RWPE1 (cell line): ENCODE measurements around the gene CENPO.

Experiments used
- CTCF ChIA-PET: fragments of 350-600 bp; sonication (Branson Sonifier 250); formaldehyde crosslinking; extraction: SDS; loops from one replicate; lab custom pipeline; 2021; lab: Yijun Ruan, JAX
- POLR2A ChIA-PET: fragments of 400-600 bp; formaldehyde crosslinking; extraction: SDS; loops from one replicate; lab custom pipeline; 2020; ENCODE audit warnings: antibody characterized with exemption; ENCODE audit not compliant: low non-redundant PET; lab: Yijun Ruan, JAX
- DNase-seq: peaks from one replicate; pipeline ENCODE4 v3.0.0; 2012; ENCODE audit warnings: low spot score
- H3K27ac ChIP-seq: fragments of 450-650 bp; 2 replicates; pipeline ENCODE4 v1.5.1; 2017
- CTCF ChIP-seq: fragments of 450-650 bp; conservative IDR thresholded peaks from 2 replicates; pipeline ENCODE4 v1.5.1; 2017; ENCODE audit warnings: low read depth, mild to moderate bottlenecking

CENPO gene

GRCh38 chr2:24858996-24859395 is 65.8 kb downstream of the CENPO start:
- DNase-seq, result no peak
- no peak for TF ChIP-seq CTCF
- ChIA-PET POLR2A (no interaction called here), CTCF (no interaction called here)
- no peak overlapping the region for H3K27ac ChIP-seq

GRCh38 chr2:24859968-24860600 is 66.9 kb downstream of the CENPO start:
- DNase-seq, result no peak
- TF ChIP-seq CTCF, result no peak
- CTCF ChIA-PET, result no interaction called here
- H3K27ac ChIP-seq, result no peak overlapping the region
- POLR2A ChIA-PET, result interaction anchor here (0.6 kb wide), 1 partner anchor 259 kb away, joined by 3 read pairs; no protein-coding TSS in a partner anchor

GRCh38 chr2:24860631-24861030 is 67.4 kb downstream of the CENPO start:
- no peak overlapping the region for H3K27ac ChIP-seq
- TF ChIP-seq CTCF, result no peak
- ChIA-PET CTCF (no interaction called here), POLR2A (no interaction called here)
- no peak for DNase-seq

- CTCF ChIA-PET, result no interaction called here
These were observed 68.3 kb downstream of the CENPO start for GRCh38 chr2:24861500-24861899.

GRCh38 chr2:24863641-24864040 is 70.4 kb downstream of the CENPO start:
- no peak overlapping the region for H3K27ac ChIP-seq
- no peak for DNase-seq
- no peak for TF ChIP-seq CTCF
- ChIA-PET CTCF (no interaction called here), POLR2A (no interaction called here)

More at GRCh38 chr2:24861500-24861899, 68.3 kb downstream of the CENPO start:
- TF ChIP-seq CTCF, result no peak
- POLR2A ChIA-PET, result no interaction called here
- DNase-seq, result no peak
- H3K27ac ChIP-seq, result no peak overlapping the region

GRCh38 chr2:24866946-24867345 is 73.7 kb downstream of the CENPO start:
- no peak for TF ChIP-seq CTCF
- no peak overlapping the region for H3K27ac ChIP-seq
- ChIA-PET POLR2A (no interaction called here), CTCF (no interaction called here)
- no peak for DNase-seq
